PC-9 (cell line): Measurements from ENCODE around the gene FAM219A.

Experiments used
- CTCF ChIP-seq: fragments of 200-600 bp; sonication (generic); conservative IDR thresholded peaks from 2 replicates; pipeline ENCODE4 v1.6.1; 2017; ENCODE audit warnings: mixed run types, antibody characterized with exemption, mild to moderate bottlenecking, moderate library complexity
- EZH2 ChIP-seq: fragments of 200-600 bp; sonication (generic); IDR thresholded peaks from 2 replicates; pipeline ENCODE4 v1.8.0; 2017; ENCODE audit warnings: antibody characterized with exemption, low read depth

GRCh38 chr9:34506623-34507022, 48.3 kb upstream of the FAM219A start:
- no peak for TF ChIP-seq CTCF
- TF ChIP-seq EZH2: no peak
